ENCODE results near the gene ADCY2. TPM values are rescaled to one million over a fixed set of nuclear protein-coding genes. Genes with fewer than 3 reads are reported as not detected.

The ADCY2 gene
- total RNA-seq, 1 experiment from 2014 or later: 31.3 TPM

DNA sequence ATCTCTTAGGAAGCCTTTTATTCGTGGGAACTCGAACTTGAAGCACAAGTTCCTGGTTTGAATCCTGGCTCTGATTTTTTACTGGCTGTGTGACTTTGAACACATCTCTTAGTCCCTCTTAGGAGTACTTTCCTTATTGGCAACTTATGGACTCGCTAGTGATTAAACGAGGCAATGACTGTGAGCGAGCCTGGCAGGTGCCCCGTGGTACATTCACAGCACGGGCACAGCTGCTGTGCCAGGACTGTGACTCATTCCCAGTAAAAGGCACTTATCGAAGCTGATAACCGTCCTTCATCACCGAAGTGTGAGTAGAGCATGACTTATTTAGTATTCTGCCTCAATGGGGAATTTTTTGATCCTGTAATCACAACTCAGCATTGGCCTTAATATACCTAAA is 432.3 kb downstream of the ADCY2 start:
- Histone ChIP-seq H3K4me1 (ENCODE audit: insufficient read depth, low read length) (no peaks in the 10 kb centered on the region), H3K79me1 (ENCODE audit: insufficient read depth, low read depth, low read length, poor library complexity, severe bottlenecking) (no peaks in the 10 kb centered on the region), H3K23me2 (ENCODE audit: insufficient read length, low read depth, low read length, poor library complexity, severe bottlenecking) (peaks cover 4% of the 10 kb centered on the region), H3K27ac (ENCODE audit: insufficient read length, low read depth, low read length) (no peak overlapping the region), H3K23ac (ENCODE audit: insufficient read length, low read depth, low read length) (no peak overlapping the region), H2BK5ac (ENCODE audit: insufficient read length, low read length) (no peak overlapping the region), H4K20me1 (ENCODE audit: control insufficient read depth, insufficient read depth, insufficient read length) (no peaks in the 10 kb centered on the region), H2BK15ac (ENCODE audit: low read depth, low read length) (no peak overlapping the region), H2AFZ (ENCODE audit: low read length) (no peak overlapping the region), H3K4ac (ENCODE audit: low read depth, low read length) (no peak overlapping the region), H3K4me2 (ENCODE audit: insufficient read depth, insufficient read length, low read length) (no peak overlapping the region), H2AK5ac (ENCODE audit: insufficient read length, low read length) (no peak overlapping the region), H3K79me2 (ENCODE audit: insufficient read depth, low read length) (no peaks in the 10 kb centered on the region), H2BK12ac (ENCODE audit: insufficient read length, low read depth, low read length) (no peak overlapping the region), H3K9ac (ENCODE audit: extremely low read depth, insufficient read length, low read length) (no peak overlapping the region), H2BK120ac (ENCODE audit: low read depth, low read length, poor library complexity, severe bottlenecking) (no peak overlapping the region), H4K8ac (replicated peaks; ENCODE audit: insufficient read length, low read depth, low read length) (no peak overlapping the region), H4K91ac (ENCODE audit: insufficient read length, low read depth, low read length) (no peak overlapping the region), H3K18ac (ENCODE audit: insufficient read length, low read depth, low read length) (no peak overlapping the region), H4K5ac (ENCODE audit: insufficient read length, low read depth, low read length) (no peak overlapping the region), H3K56ac (ENCODE audit: insufficient read length, low read depth, low read length) (no peak overlapping the region), H3T11ph (ENCODE audit: low read length) (no peak overlapping the region), H2BK20ac (ENCODE audit: low read depth, low read length, poor library complexity, severe bottlenecking) (no peak overlapping the region), H3K9me3 (ENCODE audit: control insufficient read depth, low read depth, low read length) (no peaks in the 10 kb centered on the region), H3K27me3 (ENCODE audit: insufficient read depth, low read length) (no peaks in the 10 kb centered on the region), H3K14ac (ENCODE audit: insufficient read depth, low read length) (no peak overlapping the region)
- H3K9me3 Mint-ChIP-seq: no peaks in the 10 kb centered on the region; a peak in 1 of 5 replicates
- DNase-seq: no peak
- WGBS (ENCODE audit: extremely low coverage, insufficient read length, low lambda C conversion rate): no CpG with 5 or more reads among the region's 10 CpGs
- H3K4me3 Mint-ChIP-seq: no peak overlapping the region
- TF ChIP-seq, protein P1, sequence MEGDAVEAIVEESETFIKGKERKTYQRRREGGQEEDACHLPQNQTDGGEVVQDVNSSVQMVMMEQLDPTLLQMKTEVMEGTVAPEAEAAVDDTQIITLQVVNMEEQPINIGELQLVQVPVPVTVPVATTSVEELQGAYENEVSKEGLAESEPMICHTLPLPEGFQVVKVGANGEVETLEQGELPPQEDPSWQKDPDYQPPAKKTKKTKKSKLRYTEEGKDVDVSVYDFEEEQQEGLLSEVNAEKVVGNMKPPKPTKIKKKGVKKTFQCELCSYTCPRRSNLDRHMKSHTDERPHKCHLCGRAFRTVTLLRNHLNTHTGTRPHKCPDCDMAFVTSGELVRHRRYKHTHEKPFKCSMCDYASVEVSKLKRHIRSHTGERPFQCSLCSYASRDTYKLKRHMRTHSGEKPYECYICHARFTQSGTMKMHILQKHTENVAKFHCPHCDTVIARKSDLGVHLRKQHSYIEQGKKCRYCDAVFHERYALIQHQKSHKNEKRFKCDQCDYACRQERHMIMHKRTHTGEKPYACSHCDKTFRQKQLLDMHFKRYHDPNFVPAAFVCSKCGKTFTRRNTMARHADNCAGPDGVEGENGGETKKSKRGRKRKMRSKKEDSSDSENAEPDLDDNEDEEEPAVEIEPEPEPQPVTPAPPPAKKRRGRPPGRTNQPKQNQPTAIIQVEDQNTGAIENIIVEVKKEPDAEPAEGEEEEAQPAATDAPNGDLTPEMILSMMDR (conservative IDR thresholded peaks at IDR 0.05): no peak
- H3K36me3 Mint-ChIP-seq (ENCODE audit: insufficient read depth in 1 of 3, low read depth in 3 of 3): peaks cover 4 to 11% (median 6%) of the 10 kb centered on the region in 3 experiments; a peak in 3 of 7 replicates
- H3K27me3 Mint-ChIP-seq (ENCODE audit: low read depth): no peaks in the 10 kb centered on the region
- H3K4me1 Mint-ChIP-seq: no peaks in the 10 kb centered on the region; a peak in 1 of 4 replicates
- H3K27ac Mint-ChIP-seq: no peak overlapping the region

Data from H9 (cell line).